Suprapubic skin (tissue), 4 donors: Measurements from ENCODE around the gene AGBL5. TPM values are rescaled to one million over a fixed set of nuclear protein-coding genes. Genes with fewer than 3 reads are reported as not detected.

Experiments used
- DNase-seq, 2 donors: peaks; one replicate each; pipeline ENCODE4 v3.0.0-alpha.2; 2019; ENCODE audit warnings: low spot score in 2 of 2
- H3K27ac ChIP-seq: fragments of 200-600 bp; sonication (generic); one replicate; pipeline ENCODE4 v1.5.1; 2019
- H3K27me3 ChIP-seq: fragments of 200-600 bp; sonication (generic); one replicate; pipeline ENCODE4 v1.5.1; 2019
- H3K36me3 ChIP-seq: fragments of 200-600 bp; sonication (generic); one replicate; pipeline ENCODE4 v1.5.1; 2019
- H3K4me1 ChIP-seq: fragments of 200-600 bp; sonication (generic); one replicate; pipeline ENCODE4 v1.5.1; 2019
- H3K4me3 ChIP-seq: fragments of 200-600 bp; sonication (generic); one replicate; pipeline ENCODE4 v1.5.1; 2019; ENCODE audit warnings: mild to moderate bottlenecking
- H3K9me3 ChIP-seq: fragments of 200-600 bp; sonication (generic); one replicate; pipeline ENCODE4 v1.5.1; 2019
- CTCF ChIP-seq, 2 donors: fragments of 200-600 bp in 1 of 2; fragments of 450-650 bp in 1 of 2; sonication (generic) in 1 of 2; IDR thresholded peaks; one replicate each; pipeline ENCODE4 v1.5.1; 2016 to 2019; ENCODE audit warnings: antibody characterized with exemption in 2 of 2, mild to moderate bottlenecking in 1 of 2, moderate library complexity in 1 of 2
- EP300 ChIP-seq: sonication (generic); formaldehyde crosslinking; IDR thresholded peaks from one replicate; pipeline ENCODE4 v1.6.1; 2017; ENCODE audit warnings: antibody characterized with exemption
- POLR2A ChIP-seq, 2 donors: fragments of 450-650 bp; IDR thresholded peaks; one replicate each; pipeline ENCODE4 v1.6.1; 2017; ENCODE audit warnings: antibody characterized with exemption in 2 of 2, mild to moderate bottlenecking in 2 of 2, moderate library complexity in 2 of 2
- POLR2AphosphoS5 ChIP-seq, 3 donors: sonication (generic); formaldehyde crosslinking; IDR thresholded peaks; one replicate each; pipeline ENCODE4 v1.6.1; 2017; ENCODE audit warnings: antibody characterized with exemption in 3 of 3
- WGBS: methylation state at CpG from one replicate; pipeline ENCODE4 v1.1.5; 2018; 5-methylcytosine and 5-hydroxymethylcytosine counted together
- total RNA-seq, 4 donors: library from RNA; depleted of rRNA; stranded (reverse); fragments of >200 nt; gene quantifications; one replicate each; pipeline ENCODE4 v1.1.0, GENCODE V29; 2016

The AGBL5 gene
- total RNA-seq, 4 donors from 2014 or later = 15.3 to 18.9 (median 18.5) TPM

GRCh38 chr2:27053776-27054175 is 2.3 kb downstream of the AGBL5 start:
- Histone ChIP-seq H3K4me1 (peaks cover 19% of the 10 kb centered on the region), H3K27ac (no peak overlapping the region), H3K4me3 (no peak overlapping the region), H3K9me3 (no peaks in the 10 kb centered on the region), H3K36me3 (peaks cover 50% of the 10 kb centered on the region), H3K27me3 (no peaks in the 10 kb centered on the region)
- WGBS = 80% methylated on average over 8 of the region's 8 CpGs
- TF ChIP-seq POLR2A (IDR thresholded peaks at IDR 0.05) (no peak), POLR2AphosphoS5 (IDR thresholded peaks at IDR 0.05) (no peak), CTCF (IDR thresholded peaks at IDR 0.05) (no peak), EP300 (no peak)
- DNase-seq = no peak

GRCh38 chr2:27054721-27055120 is 3.3 kb downstream of the AGBL5 start:
- 95% methylated on average over 11 of the region's 11 CpGs for WGBS
- H3K27ac ChIP-seq = no peak overlapping the region

GRCh38 chr2:27057184-27057583 is 5.7 kb downstream of the AGBL5 start:
- Histone ChIP-seq H3K4me3 (no peak overlapping the region), H3K4me1 (peaks cover 4% of the 10 kb centered on the region), H3K27ac (no peak overlapping the region), H3K27me3 (no peaks in the 10 kb centered on the region), H3K36me3 (peaks cover 56% of the 10 kb centered on the region), H3K9me3 (no peaks in the 10 kb centered on the region)
- TF ChIP-seq POLR2AphosphoS5 (IDR thresholded peaks at IDR 0.05) (no peak), POLR2A (IDR thresholded peaks at IDR 0.05) (no peak), CTCF (IDR thresholded peaks at IDR 0.05) (no peak), EP300 (no peak)
- DNase-seq = no peak
- 89% methylated on average over 6 of the region's 6 CpGs for WGBS

More at GRCh38 chr2:27054721-27055120, 3.3 kb downstream of the AGBL5 start:
- H3K4me3 ChIP-seq = no peak overlapping the region
- DNase-seq = no peak
- H3K36me3 ChIP-seq = peaks cover 56% of the 10 kb centered on the region
- H3K27me3 ChIP-seq = no peaks in the 10 kb centered on the region
- TF ChIP-seq EP300 (no peak), POLR2A (IDR thresholded peaks at IDR 0.05) (no peak), CTCF (IDR thresholded peaks at IDR 0.05) (no peak), POLR2AphosphoS5 (IDR thresholded peaks at IDR 0.05) (no peak)
- H3K4me1 ChIP-seq = peaks cover 14% of the 10 kb centered on the region
- no peaks in the 10 kb centered on the region for H3K9me3 ChIP-seq

- H3K4me1 ChIP-seq = no peaks in the 10 kb centered on the region
- no peaks in the 10 kb centered on the region for H3K27me3 ChIP-seq
- DNase-seq = no peak
- H3K4me3 ChIP-seq = no peak overlapping the region
- TF ChIP-seq EP300 (no peak), POLR2AphosphoS5 (IDR thresholded peaks at IDR 0.05) (no peak), POLR2A (IDR thresholded peaks at IDR 0.05) (no peak), CTCF (IDR thresholded peaks at IDR 0.05) (no peak)
- peaks cover 59% of the 10 kb centered on the region for H3K36me3 ChIP-seq
- no peaks in the 10 kb centered on the region for H3K9me3 ChIP-seq
- 89% methylated on average over 10 of the region's 10 CpGs for WGBS
- no peak overlapping the region for H3K27ac ChIP-seq
Observed at GRCh38 chr2:27058210-27058609, 6.7 kb downstream of the AGBL5 start.

GRCh38 chr2:27059141-27059820 is 7.8 kb downstream of the AGBL5 start:
- Histone ChIP-seq H3K27me3 (no peaks in the 10 kb centered on the region), H3K27ac (no peak overlapping the region), H3K36me3 (peaks cover 51% of the 10 kb centered on the region), H3K4me1 (no peaks in the 10 kb centered on the region), H3K9me3 (no peaks in the 10 kb centered on the region), H3K4me3 (no peak overlapping the region)
- no peak for DNase-seq
- 79% methylated on average over 10 of the region's 15 CpGs for WGBS
- TF ChIP-seq POLR2AphosphoS5 (IDR thresholded peaks at IDR 0.05) (no peak), CTCF (IDR thresholded peaks at IDR 0.05) (no peak), EP300 (no peak), POLR2A (IDR thresholded peaks at IDR 0.05) (no peak)
